OCI-LY3 (cell line): ENCODE measurements around the gene ODAPH.

Experiments
- CTCF ChIP-seq: fragments of 200-600, 300-600 bp; sonication (generic); IDR thresholded peaks from 2 replicates; pipeline ENCODE4 v1.5.1; 2014; ENCODE audit warnings: antibody characterized with exemption, low read length, low read depth
- EZH2phosphoT487 ChIP-seq: fragments of 200-600 bp; shearing (Covaris generic); IDR thresholded peaks from 2 replicates; pipeline ENCODE4 v1.6.1; 2018; ENCODE audit warnings: antibody characterized with exemption, mixed run types, low read depth

GRCh38 chr4:75516144-75516543 is 39.7 kb upstream of the ODAPH start:
- no peak for TF ChIP-seq CTCF
- no peak for TF ChIP-seq EZH2phosphoT487
